HEK293 (cell line): ENCODE results near the gene ABT1.

Source experiments
- ELK4 ChIP-seq: IDR thresholded peaks from 2 replicates; pipeline ENCODE4 v1.6.1; 2011; ENCODE audit warnings: mild to moderate bottlenecking, low read depth, low read length, borderline replicate concordance
- GLIS2 ChIP-seq: fragments of 450-650 bp; formaldehyde crosslinking; IDR thresholded peaks from 2 replicates; pipeline ENCODE4 v1.5.1; 2016; ENCODE audit warnings: missing biosample characterization, missing genetic modification characterization
- MYNN ChIP-seq: fragments of 450-650 bp; formaldehyde crosslinking; IDR thresholded peaks from 2 replicates; pipeline ENCODE4 v1.5.1; 2016; ENCODE audit warnings: missing biosample characterization, missing genetic modification characterization, borderline replicate concordance
- PRDM10 ChIP-seq: fragments of 450-650 bp; formaldehyde crosslinking; IDR thresholded peaks from 2 replicates; pipeline ENCODE4 v1.5.1; 2016; ENCODE audit warnings: missing biosample characterization, missing genetic modification characterization
- RBAK ChIP-seq: fragments of 450-650 bp; formaldehyde crosslinking; IDR thresholded peaks from 2 replicates; pipeline ENCODE4 v1.5.1; 2016; ENCODE audit warnings: missing biosample characterization, missing genetic modification characterization
- SP3 ChIP-seq: fragments of 450-650 bp; formaldehyde crosslinking; IDR thresholded peaks from 2 replicates; pipeline ENCODE4 v1.5.1; 2016; ENCODE audit warnings: missing biosample characterization, missing genetic modification characterization
- TRIM28 ChIP-seq: IDR thresholded peaks from 2 replicates; pipeline ENCODE4 v1.6.1; 2011; ENCODE audit warnings: low read length, control low read depth, borderline replicate concordance
- YY1 ChIP-seq: fragments of 450-650 bp; formaldehyde crosslinking; IDR thresholded peaks from 2 replicates; pipeline ENCODE4 v1.5.1; 2018; ENCODE audit warnings: missing biosample characterization, missing genetic modification characterization
- ZBTB8A ChIP-seq: fragments of 450-650 bp; formaldehyde crosslinking; IDR thresholded peaks from 2 replicates; pipeline ENCODE4 v1.5.1; 2016; ENCODE audit warnings: missing biosample characterization, missing genetic modification characterization
- ZFP37 ChIP-seq: fragments of 450-650 bp; formaldehyde crosslinking; IDR thresholded peaks from 2 replicates; pipeline ENCODE4 v1.5.1; 2016; ENCODE audit warnings: missing biosample characterization, missing genetic modification characterization
- ZNF10 ChIP-seq: fragments of 450-650 bp; formaldehyde crosslinking; IDR thresholded peaks from 2 replicates; pipeline ENCODE4 v1.5.1; 2017; ENCODE audit warnings: missing biosample characterization, missing genetic modification characterization
- ZNF146 ChIP-seq: fragments of 450-650 bp; formaldehyde crosslinking; IDR thresholded peaks from 2 replicates; pipeline ENCODE4 v1.5.1; 2016; ENCODE audit warnings: missing biosample characterization, missing genetic modification characterization
- ZNF16 ChIP-seq: fragments of 450-650 bp; formaldehyde crosslinking; IDR thresholded peaks from 2 replicates; pipeline ENCODE4 v1.5.1; 2016; ENCODE audit warnings: low read depth, missing biosample characterization, missing genetic modification characterization
- ZNF2 ChIP-seq: fragments of 450-650 bp; formaldehyde crosslinking; IDR thresholded peaks from 2 replicates; pipeline ENCODE4 v1.5.1; 2016; ENCODE audit warnings: missing biosample characterization, missing genetic modification characterization
- ZNF26 ChIP-seq: fragments of 450-650 bp; formaldehyde crosslinking; IDR thresholded peaks from 2 replicates; pipeline ENCODE4 v1.5.1; 2016; ENCODE audit warnings: missing biosample characterization, missing genetic modification characterization
- ZNF266 ChIP-seq: fragments of 450-650 bp; formaldehyde crosslinking; IDR thresholded peaks from 2 replicates; pipeline ENCODE4 v1.5.1; 2016; ENCODE audit warnings: missing biosample characterization, missing genetic modification characterization, low read depth
- ZNF280C ChIP-seq: fragments of 450-650 bp; formaldehyde crosslinking; IDR thresholded peaks from 2 replicates; pipeline ENCODE4 v1.5.1; 2016; ENCODE audit warnings: missing biosample characterization, missing genetic modification characterization
- ZNF292 ChIP-seq: fragments of 450-650 bp; formaldehyde crosslinking; IDR thresholded peaks from 2 replicates; pipeline ENCODE4 v1.5.1; 2016; ENCODE audit warnings: low read depth, missing biosample characterization, missing genetic modification characterization, borderline replicate concordance
- ZNF302 ChIP-seq: fragments of 450-650 bp; formaldehyde crosslinking; IDR thresholded peaks from 2 replicates; pipeline ENCODE4 v1.5.1; 2016; ENCODE audit warnings: missing biosample characterization, missing genetic modification characterization, low read depth
- ZNF324 ChIP-seq: fragments of 450-650 bp; formaldehyde crosslinking; IDR thresholded peaks from 2 replicates; pipeline ENCODE4 v1.5.1; 2016; ENCODE audit warnings: missing biosample characterization, missing genetic modification characterization
- ZNF394 ChIP-seq: fragments of 450-650 bp; formaldehyde crosslinking; IDR thresholded peaks from 2 replicates; pipeline ENCODE4 v1.5.1; 2016; ENCODE audit warnings: missing biosample characterization, missing genetic modification characterization, mild to moderate bottlenecking, moderate library complexity, borderline replicate concordance
- ZNF558 ChIP-seq: fragments of 450-650 bp; formaldehyde crosslinking; IDR thresholded peaks from 2 replicates; pipeline ENCODE4 v1.5.1; 2016; ENCODE audit warnings: missing biosample characterization, missing genetic modification characterization
- ZNF610 ChIP-seq: fragments of 450-650 bp; formaldehyde crosslinking; IDR thresholded peaks from 2 replicates; pipeline ENCODE4 v1.5.1; 2016; ENCODE audit warnings: missing biosample characterization, missing genetic modification characterization, borderline replicate concordance
- ZNF626 ChIP-seq: fragments of 450-650 bp; sonication (Bioruptor Pico); formaldehyde crosslinking; IDR thresholded peaks from 2 replicates; pipeline ENCODE4 v1.5.1; 2018; ENCODE audit warnings: missing biosample characterization, missing genetic modification characterization, inconsistent platforms
- ZNF747 ChIP-seq: fragments of 450-650 bp; formaldehyde crosslinking; IDR thresholded peaks from 2 replicates; pipeline ENCODE4 v1.5.1; 2016; ENCODE audit warnings: missing biosample characterization, missing genetic modification characterization
- ZNF830 ChIP-seq: fragments of 450-650 bp; IDR thresholded peaks from 2 replicates; pipeline ENCODE4 v1.5.0; 2018; ENCODE audit warnings: missing biosample characterization, missing genetic modification characterization, low read depth, mild to moderate bottlenecking, moderate library complexity
- ZSCAN30 ChIP-seq: fragments of 450-650 bp; IDR thresholded peaks from 2 replicates; pipeline ENCODE4 v1.5.1; 2018; ENCODE audit warnings: missing biosample characterization, mild to moderate bottlenecking, missing genetic modification characterization, moderate library complexity
- TF ChIP-seq, protein P1 (sequence below): fragments of 450-650 bp; formaldehyde crosslinking; IDR thresholded peaks from 2 replicates; pipeline ENCODE4 v1.5.1; 2016; ENCODE audit warnings: missing biosample characterization, missing genetic modification characterization

ABT1 gene

DNA sequence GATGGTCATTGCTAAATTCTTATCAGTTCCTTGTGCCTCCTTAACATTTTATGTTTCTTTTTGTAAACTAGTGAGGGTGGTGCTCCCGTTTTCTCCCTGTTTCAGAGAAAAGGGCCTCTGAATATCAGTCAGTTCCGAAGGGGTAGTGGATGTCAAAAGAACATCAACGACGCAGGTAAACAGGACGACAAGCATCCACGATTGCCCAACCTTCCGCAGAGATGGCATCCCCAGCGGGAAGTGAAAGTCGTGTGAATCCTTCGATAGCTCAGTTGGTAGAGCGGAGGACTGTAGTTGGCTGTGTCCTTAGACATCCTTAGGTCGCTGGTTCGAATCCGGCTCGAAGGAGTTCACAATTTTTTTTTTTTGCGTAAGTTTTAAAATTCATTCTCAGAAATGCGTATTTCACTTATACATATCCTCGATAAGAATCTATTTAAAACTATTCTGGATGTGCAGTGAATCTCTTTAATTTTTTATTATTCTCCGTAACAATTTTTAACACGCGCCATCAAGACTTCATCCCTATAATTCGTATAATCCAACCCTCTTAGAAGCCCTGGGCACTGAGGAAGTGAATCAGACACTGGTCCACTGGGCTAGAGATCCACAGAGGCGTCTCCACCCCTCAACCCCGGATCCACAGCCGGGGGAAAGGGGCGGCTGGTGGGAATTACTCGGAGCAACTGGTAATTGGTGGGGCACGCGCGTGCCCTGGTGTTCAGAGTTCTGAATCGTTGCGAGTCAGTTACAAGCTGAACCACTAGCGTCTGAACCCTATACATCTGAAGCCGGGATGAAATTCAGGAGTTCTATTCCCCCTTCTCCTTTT lies 27.9 kb upstream of the ABT1 start (continued):
- TF ChIP-seq MYNN (tag by site-specific recombination) (no peak), ZNF146 (tag by site-specific recombination) (no peak), ZNF610 (tag by site-specific recombination) (peak; percentile 16; the same call in 1 of the 2 replicates), ZNF16 (tag by site-specific recombination) (no peak), ZNF830 (tag by site-specific recombination) (peak; percentile 75), ZNF26 (no peak), ZNF747 (tag by site-specific recombination) (no peak), ZBTB8A (tag by site-specific recombination) (peak; percentile 41), TRIM28 (peak; percentile 61; the same call in 1 of the 2 replicates), ZNF292 (tag by site-specific recombination) (no peak), ZNF558 (tag by site-specific recombination) (peak; percentile 36; the same call in 1 of the 2 replicates), ZNF302 (tag by site-specific recombination) (no peak), SP3 (tag by site-specific recombination) (peak; percentile 52; the same call in 1 of the 2 replicates), ZNF266 (tag by site-specific recombination) (no peak), ZSCAN30 (tag by site-specific recombination) (peak; percentile 55), YY1 (tag by site-specific recombination) (peak; percentile 57; the same call in 1 of the 2 replicates), PRDM10 (tag by site-specific recombination) (peak; percentile 77), GLIS2 (tag by site-specific recombination) (no peak), ZNF626 (no peak), ZNF10 (0 out of 2 replicates have a peak, but pooled peaks have one; percentile 11), ZFP37 (tag by site-specific recombination) (peak; percentile 90; the same call in 1 of the 2 replicates), ZNF2 (tag by site-specific recombination) (peak; percentile 68; the same call in 1 of the 2 replicates), ELK4 (no peak), ZNF280C (tag by site-specific recombination) (no peak), RBAK (tag by site-specific recombination) (no peak), ZNF324 (tag by site-specific recombination) (peak; percentile 84; the same call in 1 of the 2 replicates), ZNF394 (tag by site-specific recombination) (peak; percentile 48)
- TF ChIP-seq, protein P1, sequence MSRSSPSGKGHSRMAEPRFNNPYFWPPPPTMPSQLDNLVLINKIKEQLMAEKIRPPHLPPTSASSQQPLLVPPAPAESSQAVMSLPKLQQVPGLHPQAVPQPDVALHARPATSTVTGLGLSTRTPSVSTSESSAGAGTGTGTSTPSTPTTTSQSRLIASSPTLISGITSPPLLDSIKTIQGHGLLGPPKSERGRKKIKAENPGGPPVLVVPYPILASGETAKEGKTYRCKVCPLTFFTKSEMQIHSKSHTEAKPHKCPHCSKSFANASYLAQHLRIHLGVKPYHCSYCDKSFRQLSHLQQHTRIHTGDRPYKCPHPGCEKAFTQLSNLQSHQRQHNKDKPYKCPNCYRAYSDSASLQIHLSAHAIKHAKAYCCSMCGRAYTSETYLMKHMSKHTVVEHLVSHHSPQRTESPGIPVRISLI (tag by site-specific recombination), result peak; percentile 98
